Vagina (tissue), 2 donors: ENCODE measurements around the gene GOLGA5.

Experiments
- CTCF ChIP-seq, 3 experiments: fragments of 450-650 bp in 2 of 3; fragments of 200-600 bp in 1 of 3; sonication (generic) in 1 of 3; IDR thresholded peaks; one replicate each; pipeline ENCODE4 v1.5.1; 2017 to 2019; ENCODE audit warnings: antibody characterized with exemption in 3 of 3, mild to moderate bottlenecking in 2 of 3, moderate library complexity in 2 of 3
- POLR2AphosphoS5 ChIP-seq, 2 donors: sonication (generic); formaldehyde crosslinking; IDR thresholded peaks; one replicate each; pipeline ENCODE4 v1.9.0; 2017; ENCODE audit warnings: antibody characterized with exemption in 2 of 2, mild to moderate bottlenecking in 2 of 2, low read depth in 1 of 2; ENCODE audit not compliant: insufficient read depth in 1 of 2

GRCh38 chr14:92861856-92862745, 68.0 kb downstream of the GOLGA5 start:
- no peak for TF ChIP-seq POLR2AphosphoS5 (IDR thresholded peaks at IDR 0.05; ENCODE audit: insufficient read depth in 1 of 2, low read depth in 1 of 2)
- no peak for TF ChIP-seq CTCF (IDR thresholded peaks at IDR 0.05)
